ENCODE measurements around the gene MRPS14.

GRCh38 chr1:174989536-174990220 is 33.5 kb downstream of the MRPS14 start:
- no peak for TF ChIP-seq CTCF (conservative IDR thresholded peaks at IDR 0.05 in 1 of 2, IDR thresholded peaks at IDR 0.05 in 1 of 2; ENCODE audit: low read depth in 1 of 2, low read length in 2 of 2)
- TF ChIP-seq EZH2 (IDR thresholded peaks at IDR 0.05; ENCODE audit: low read length, missing control alignments): no peak
